HEK293 (cell line): ENCODE measurements around the gene C22orf39.

Source experiments
- FEZF1 ChIP-seq: fragments of 450-650 bp; formaldehyde crosslinking; IDR thresholded peaks from 2 replicates; pipeline ENCODE4 v1.5.1; 2016; ENCODE audit warnings: missing biosample characterization, missing genetic modification characterization
- GLIS1 ChIP-seq: fragments of 450-650 bp; formaldehyde crosslinking; IDR thresholded peaks from 2 replicates; pipeline ENCODE4 v1.5.1; 2016; ENCODE audit warnings: missing biosample characterization, missing genetic modification characterization
- HOXA7 ChIP-seq: sonication (generic); formaldehyde crosslinking; IDR thresholded peaks from 2 replicates; pipeline ENCODE4 v1.8.1; 2022; ENCODE audit warnings: missing genetic modification reagents, borderline replicate concordance
- HOXD13 ChIP-seq: sonication (generic); formaldehyde crosslinking; IDR thresholded peaks from 2 replicates; pipeline ENCODE4 v1.8.0; 2022; ENCODE audit warnings: missing genetic modification reagents, borderline replicate concordance
- KLF16 ChIP-seq: fragments of 450-650 bp; formaldehyde crosslinking; IDR thresholded peaks from 2 replicates; pipeline ENCODE4 v1.5.1; 2017; ENCODE audit warnings: missing biosample characterization, missing genetic modification characterization
- KLF8 ChIP-seq: fragments of 450-650 bp; formaldehyde crosslinking; IDR thresholded peaks from 2 replicates; pipeline ENCODE4 v1.5.1; 2016; ENCODE audit warnings: missing biosample characterization, missing genetic modification characterization
- MZF1 ChIP-seq: fragments of 450-650 bp; formaldehyde crosslinking; IDR thresholded peaks from 2 replicates; pipeline ENCODE4 v1.5.1; 2017; ENCODE audit warnings: missing biosample characterization, missing genetic modification characterization, borderline replicate concordance
- SETDB1 ChIP-seq: IDR thresholded peaks from one replicate; pipeline ENCODE4 v1.6.1; 2017; ENCODE audit warnings: mild to moderate bottlenecking, low read length, moderate library complexity, mixed read lengths; ENCODE audit not compliant: insufficient read length
- SP2 ChIP-seq: fragments of 450-650 bp; formaldehyde crosslinking; IDR thresholded peaks from 2 replicates; pipeline ENCODE4 v1.5.1; 2016; ENCODE audit warnings: missing biosample characterization, missing genetic modification characterization
- SP3 ChIP-seq: fragments of 450-650 bp; formaldehyde crosslinking; IDR thresholded peaks from 2 replicates; pipeline ENCODE4 v1.5.1; 2016; ENCODE audit warnings: missing biosample characterization, missing genetic modification characterization
- ZBTB17 ChIP-seq: fragments of 450-650 bp; formaldehyde crosslinking; IDR thresholded peaks from 2 replicates; pipeline ENCODE4 v1.5.1; 2016; ENCODE audit warnings: missing biosample characterization, missing genetic modification characterization
- ZBTB20 ChIP-seq: fragments of 450-650 bp; formaldehyde crosslinking; IDR thresholded peaks from 2 replicates; pipeline ENCODE4 v1.5.1; 2016; ENCODE audit warnings: missing biosample characterization, missing genetic modification characterization
- ZBTB48 ChIP-seq: fragments of 450-650 bp; formaldehyde crosslinking; IDR thresholded peaks from 2 replicates; pipeline ENCODE4 v1.5.1; 2016; ENCODE audit warnings: missing biosample characterization, missing genetic modification characterization
- ZEB2 ChIP-seq: fragments of 450-650 bp; formaldehyde crosslinking; IDR thresholded peaks from 2 replicates; pipeline ENCODE4 v1.5.1; 2016; ENCODE audit warnings: missing biosample characterization, missing genetic modification characterization
- ZFP69B ChIP-seq: fragments of 450-650 bp; formaldehyde crosslinking; IDR thresholded peaks from 2 replicates; pipeline ENCODE4 v1.5.1; 2016; ENCODE audit warnings: missing biosample characterization, missing genetic modification characterization
- ZIC2 ChIP-seq: fragments of 450-650 bp; formaldehyde crosslinking; IDR thresholded peaks from 2 replicates; pipeline ENCODE4 v1.5.1; 2016; ENCODE audit warnings: missing biosample characterization, missing genetic modification characterization
- ZNF302 ChIP-seq: fragments of 450-650 bp; formaldehyde crosslinking; IDR thresholded peaks from 2 replicates; pipeline ENCODE4 v1.5.1; 2016; ENCODE audit warnings: missing biosample characterization, missing genetic modification characterization, low read depth
- ZNF324 ChIP-seq: fragments of 450-650 bp; formaldehyde crosslinking; IDR thresholded peaks from 2 replicates; pipeline ENCODE4 v1.5.1; 2016; ENCODE audit warnings: missing biosample characterization, missing genetic modification characterization
- ZNF335 ChIP-seq: fragments of 450-650 bp; formaldehyde crosslinking; conservative IDR thresholded peaks from 2 replicates; pipeline ENCODE4 v1.5.1; 2016; ENCODE audit warnings: missing biosample characterization, missing genetic modification characterization
- ZNF433 ChIP-seq: fragments of 450-650 bp; formaldehyde crosslinking; IDR thresholded peaks from 2 replicates; pipeline ENCODE4 v1.5.1; 2016; ENCODE audit warnings: missing biosample characterization, missing genetic modification characterization, low read depth
- ZNF529 ChIP-seq: fragments of 450-650 bp; formaldehyde crosslinking; IDR thresholded peaks from 2 replicates; pipeline ENCODE4 v1.5.1; 2017; ENCODE audit warnings: missing genetic modification characterization, missing biosample characterization; ENCODE audit not compliant: insufficient replicate concordance
- ZNF623 ChIP-seq: fragments of 450-650 bp; formaldehyde crosslinking; IDR thresholded peaks from 2 replicates; pipeline ENCODE4 v1.5.1; 2016; ENCODE audit warnings: missing biosample characterization, missing genetic modification characterization
- ZNF660 ChIP-seq: fragments of 450-650 bp; IDR thresholded peaks from 2 replicates; pipeline ENCODE4 v1.5.1; 2018; ENCODE audit warnings: missing biosample characterization, mild to moderate bottlenecking, missing genetic modification characterization
- ZNF837 ChIP-seq: fragments of 450-650 bp; formaldehyde crosslinking; IDR thresholded peaks from 2 replicates; pipeline ENCODE4 v1.5.1; 2016; ENCODE audit warnings: missing biosample characterization, missing genetic modification characterization
- TF ChIP-seq, protein P1 (sequence below): fragments of 450-650 bp; formaldehyde crosslinking; IDR thresholded peaks from 2 replicates; pipeline ENCODE4 v1.5.1; 2017; ENCODE audit warnings: missing biosample characterization, missing genetic modification characterization
- TF ChIP-seq, protein P2 (sequence below): fragments of 450-650 bp; formaldehyde crosslinking; IDR thresholded peaks from 2 replicates; pipeline ENCODE4 v1.5.1; 2016; ENCODE audit warnings: missing biosample characterization, missing genetic modification characterization
- TF ChIP-seq, protein P3 (sequence below): fragments of 450-650 bp; formaldehyde crosslinking; IDR thresholded peaks from 2 replicates; pipeline ENCODE4 v1.5.1; 2016; ENCODE audit warnings: missing biosample characterization, missing genetic modification characterization
- TF ChIP-seq, protein P4 (sequence below): fragments of 450-650 bp; formaldehyde crosslinking; IDR thresholded peaks from 2 replicates; pipeline ENCODE4; 2016; ENCODE audit warnings: missing biosample characterization, missing genetic modification characterization
- TF ChIP-seq, protein P5 (sequence below): fragments of 450-650 bp; formaldehyde crosslinking; IDR thresholded peaks from 2 replicates; pipeline ENCODE4 v1.5.1; 2016; ENCODE audit warnings: missing biosample characterization, missing genetic modification characterization, borderline replicate concordance

Gene C22orf39

DNA sequence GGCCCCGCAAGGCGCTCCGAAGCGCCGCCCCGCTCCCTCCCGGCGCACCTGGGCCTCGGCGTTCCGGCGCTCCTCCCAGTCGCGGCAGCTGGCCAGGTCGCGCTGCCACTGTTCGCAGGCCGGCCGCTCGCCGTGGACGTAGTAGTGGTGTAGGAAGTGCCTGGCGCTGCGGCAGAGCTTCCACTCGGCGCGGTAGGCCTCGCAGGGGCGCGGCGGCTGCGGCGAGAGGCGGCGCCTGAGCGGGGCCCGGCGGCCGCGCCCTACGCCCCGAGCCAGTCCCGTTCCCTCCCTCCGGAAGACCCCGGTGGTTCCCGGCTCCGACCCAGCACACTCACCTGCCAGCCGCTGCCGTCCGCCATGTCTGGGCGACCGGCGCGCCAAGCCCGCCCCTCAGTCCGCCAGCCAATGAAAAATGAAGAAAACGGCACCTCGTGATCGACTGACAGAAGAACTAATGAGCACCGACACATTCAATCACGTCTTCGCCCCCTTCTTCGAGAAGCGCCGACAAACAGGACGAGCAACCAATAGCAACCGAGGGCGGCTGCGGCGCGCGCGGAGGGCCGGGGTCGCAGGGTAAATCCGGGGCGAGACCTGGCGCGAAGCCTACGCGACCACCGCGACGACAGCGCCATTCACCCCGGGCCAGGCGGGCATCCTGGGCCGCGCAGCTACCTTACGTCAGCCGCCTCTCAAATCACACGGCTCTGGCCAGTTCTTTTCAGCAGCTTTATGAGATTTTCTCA is at the start of gene C22orf39 (continued):
- TF ChIP-seq ZBTB17 (tag by site-specific recombination) (no peak; the same call in 1 of the 2 replicates), KLF16 (tag by site-specific recombination) (0 out of 2 replicates have a peak, but pooled peaks have one; percentile 24), ZNF302 (tag by site-specific recombination) (no peak), HOXA7 (no peak), SP3 (tag by site-specific recombination) (peak; percentile 67), GLIS1 (tag by site-specific recombination) (0 out of 2 replicates have a peak, but pooled peaks have one; percentile 53), ZIC2 (tag by site-specific recombination) (peak; percentile 53; the same call in 1 of the 2 replicates), ZNF433 (no peak), ZFP69B (0 out of 2 replicates have a peak, but pooled peaks have one; percentile 29), ZNF335 (tag by site-specific recombination) (peak; percentile 76), HOXD13 (CRISPR knock-in tag) (no peak), ZNF660 (tag by site-specific recombination) (peak; percentile 39; the same call in 1 of the 2 replicates), FEZF1 (tag by site-specific recombination) (no peak), ZNF623 (tag by site-specific recombination) (no peak), ZEB2 (tag by site-specific recombination) (peak; percentile 86), ZNF837 (no peak), SP2 (tag by site-specific recombination) (peak; percentile 97), ZNF324 (tag by site-specific recombination) (peak; percentile 86; the same call in 1 of the 2 replicates), ZBTB48 (no peak), KLF8 (tag by site-specific recombination) (peak; percentile 52), ZNF529 (tag by site-specific recombination) (no peak), SETDB1 (no peak), ZBTB20 (tag by site-specific recombination) (peak; percentile 79), MZF1 (tag by site-specific recombination) (no peak)
- TF ChIP-seq, protein P1, sequence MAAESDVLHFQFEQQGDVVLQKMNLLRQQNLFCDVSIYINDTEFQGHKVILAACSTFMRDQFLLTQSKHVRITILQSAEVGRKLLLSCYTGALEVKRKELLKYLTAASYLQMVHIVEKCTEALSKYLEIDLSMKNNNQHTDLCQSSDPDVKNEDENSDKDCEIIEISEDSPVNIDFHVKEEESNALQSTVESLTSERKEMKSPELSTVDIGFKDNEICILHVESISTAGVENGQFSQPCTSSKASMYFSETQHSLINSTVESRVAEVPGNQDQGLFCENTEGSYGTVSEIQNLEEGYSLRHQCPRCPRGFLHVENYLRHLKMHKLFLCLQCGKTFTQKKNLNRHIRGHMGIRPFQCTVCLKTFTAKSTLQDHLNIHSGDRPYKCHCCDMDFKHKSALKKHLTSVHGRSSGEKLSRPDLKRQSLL (tag by site-specific recombination): no peak
- TF ChIP-seq, protein P2, sequence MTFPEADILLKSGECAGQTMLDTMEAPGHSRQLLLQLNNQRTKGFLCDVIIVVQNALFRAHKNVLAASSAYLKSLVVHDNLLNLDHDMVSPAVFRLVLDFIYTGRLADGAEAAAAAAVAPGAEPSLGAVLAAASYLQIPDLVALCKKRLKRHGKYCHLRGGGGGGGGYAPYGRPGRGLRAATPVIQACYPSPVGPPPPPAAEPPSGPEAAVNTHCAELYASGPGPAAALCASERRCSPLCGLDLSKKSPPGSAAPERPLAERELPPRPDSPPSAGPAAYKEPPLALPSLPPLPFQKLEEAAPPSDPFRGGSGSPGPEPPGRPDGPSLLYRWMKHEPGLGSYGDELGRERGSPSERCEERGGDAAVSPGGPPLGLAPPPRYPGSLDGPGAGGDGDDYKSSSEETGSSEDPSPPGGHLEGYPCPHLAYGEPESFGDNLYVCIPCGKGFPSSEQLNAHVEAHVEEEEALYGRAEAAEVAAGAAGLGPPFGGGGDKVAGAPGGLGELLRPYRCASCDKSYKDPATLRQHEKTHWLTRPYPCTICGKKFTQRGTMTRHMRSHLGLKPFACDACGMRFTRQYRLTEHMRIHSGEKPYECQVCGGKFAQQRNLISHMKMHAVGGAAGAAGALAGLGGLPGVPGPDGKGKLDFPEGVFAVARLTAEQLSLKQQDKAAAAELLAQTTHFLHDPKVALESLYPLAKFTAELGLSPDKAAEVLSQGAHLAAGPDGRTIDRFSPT (tag by site-specific recombination): peak; percentile 66; the same call in 1 of the 2 replicates
- TF ChIP-seq, protein P3, sequence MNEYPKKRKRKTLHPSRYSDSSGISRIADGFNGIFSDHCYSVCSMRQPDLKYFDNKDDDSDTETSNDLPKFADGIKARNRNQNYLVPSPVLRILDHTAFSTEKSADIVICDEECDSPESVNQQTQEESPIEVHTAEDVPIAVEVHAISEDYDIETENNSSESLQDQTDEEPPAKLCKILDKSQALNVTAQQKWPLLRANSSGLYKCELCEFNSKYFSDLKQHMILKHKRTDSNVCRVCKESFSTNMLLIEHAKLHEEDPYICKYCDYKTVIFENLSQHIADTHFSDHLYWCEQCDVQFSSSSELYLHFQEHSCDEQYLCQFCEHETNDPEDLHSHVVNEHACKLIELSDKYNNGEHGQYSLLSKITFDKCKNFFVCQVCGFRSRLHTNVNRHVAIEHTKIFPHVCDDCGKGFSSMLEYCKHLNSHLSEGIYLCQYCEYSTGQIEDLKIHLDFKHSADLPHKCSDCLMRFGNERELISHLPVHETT (tag by site-specific recombination): no peak
- TF ChIP-seq, protein P4, sequence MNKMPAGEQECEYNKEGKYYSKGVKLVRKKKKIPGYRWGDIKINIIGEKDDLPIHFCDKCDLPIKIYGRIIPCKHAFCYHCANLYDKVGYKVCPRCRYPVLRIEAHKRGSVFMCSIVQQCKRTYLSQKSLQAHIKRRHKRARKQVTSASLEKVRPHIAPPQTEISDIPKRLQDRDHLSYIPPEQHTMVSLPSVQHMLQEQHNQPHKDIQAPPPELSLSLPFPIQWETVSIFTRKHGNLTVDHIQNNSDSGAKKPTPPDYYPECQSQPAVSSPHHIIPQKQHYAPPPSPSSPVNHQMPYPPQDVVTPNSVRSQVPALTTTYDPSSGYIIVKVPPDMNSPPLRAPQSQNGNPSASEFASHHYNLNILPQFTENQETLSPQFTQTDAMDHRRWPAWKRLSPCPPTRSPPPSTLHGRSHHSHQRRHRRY (tag by site-specific recombination): no peak
- TF ChIP-seq, protein P5, sequence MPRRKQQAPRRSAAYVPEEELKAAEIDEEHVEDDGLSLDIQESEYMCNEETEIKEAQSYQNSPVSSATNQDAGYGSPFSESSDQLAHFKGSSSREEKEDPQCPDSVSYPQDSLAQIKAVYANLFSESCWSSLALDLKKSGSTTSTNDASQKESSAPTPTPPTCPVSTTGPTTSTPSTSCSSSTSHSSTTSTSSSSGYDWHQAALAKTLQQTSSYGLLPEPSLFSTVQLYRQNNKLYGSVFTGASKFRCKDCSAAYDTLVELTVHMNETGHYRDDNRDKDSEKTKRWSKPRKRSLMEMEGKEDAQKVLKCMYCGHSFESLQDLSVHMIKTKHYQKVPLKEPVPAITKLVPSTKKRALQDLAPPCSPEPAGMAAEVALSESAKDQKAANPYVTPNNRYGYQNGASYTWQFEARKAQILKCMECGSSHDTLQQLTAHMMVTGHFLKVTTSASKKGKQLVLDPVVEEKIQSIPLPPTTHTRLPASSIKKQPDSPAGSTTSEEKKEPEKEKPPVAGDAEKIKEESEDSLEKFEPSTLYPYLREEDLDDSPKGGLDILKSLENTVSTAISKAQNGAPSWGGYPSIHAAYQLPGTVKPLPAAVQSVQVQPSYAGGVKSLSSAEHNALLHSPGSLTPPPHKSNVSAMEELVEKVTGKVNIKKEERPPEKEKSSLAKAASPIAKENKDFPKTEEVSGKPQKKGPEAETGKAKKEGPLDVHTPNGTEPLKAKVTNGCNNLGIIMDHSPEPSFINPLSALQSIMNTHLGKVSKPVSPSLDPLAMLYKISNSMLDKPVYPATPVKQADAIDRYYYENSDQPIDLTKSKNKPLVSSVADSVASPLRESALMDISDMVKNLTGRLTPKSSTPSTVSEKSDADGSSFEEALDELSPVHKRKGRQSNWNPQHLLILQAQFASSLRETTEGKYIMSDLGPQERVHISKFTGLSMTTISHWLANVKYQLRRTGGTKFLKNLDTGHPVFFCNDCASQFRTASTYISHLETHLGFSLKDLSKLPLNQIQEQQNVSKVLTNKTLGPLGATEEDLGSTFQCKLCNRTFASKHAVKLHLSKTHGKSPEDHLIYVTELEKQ (tag by site-specific recombination): no peak
